Measurements from ENCODE around the gene CILP.

CILP gene

GRCh38 chr15:65254356-65254755, 43.1 kb upstream of the CILP start:
- H3K4me3 ChIP-seq (replicated peaks; ENCODE audit: low read depth, low read length), result no peak overlapping the region
- no peak for DNase-seq (ENCODE audit: low read depth)
- TF ChIP-seq CTCF (IDR thresholded peaks at IDR 0.05; ENCODE audit: low read length, missing control alignments), result no peak

DNA sequence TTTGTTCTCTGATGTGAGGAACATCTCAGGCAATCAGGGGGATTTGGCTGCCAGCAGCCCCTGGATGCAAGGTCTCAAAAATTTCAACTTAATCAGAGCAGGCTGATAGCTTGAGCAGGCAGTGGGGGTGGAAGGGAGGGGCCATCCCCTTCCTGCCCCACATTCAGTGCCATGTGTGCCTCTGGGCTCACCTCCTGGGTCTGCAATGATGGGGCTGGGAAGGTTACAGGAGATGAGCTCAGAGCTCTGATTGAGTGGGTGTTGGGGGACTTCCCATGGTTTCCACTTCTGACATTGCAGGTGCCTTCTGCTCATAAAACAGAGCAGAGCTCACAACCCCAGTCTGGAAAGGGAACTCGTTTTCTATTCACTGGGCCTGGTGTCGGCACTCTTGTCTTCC, 38.4 kb upstream of the CILP start:
- no peak for DNase-seq (ENCODE audit: low read depth)
- no peak overlapping the region for H3K4me3 ChIP-seq (replicated peaks; ENCODE audit: low read depth, low read length)
- no peak for TF ChIP-seq CTCF (IDR thresholded peaks at IDR 0.05; ENCODE audit: low read length, missing control alignments)

DNA sequence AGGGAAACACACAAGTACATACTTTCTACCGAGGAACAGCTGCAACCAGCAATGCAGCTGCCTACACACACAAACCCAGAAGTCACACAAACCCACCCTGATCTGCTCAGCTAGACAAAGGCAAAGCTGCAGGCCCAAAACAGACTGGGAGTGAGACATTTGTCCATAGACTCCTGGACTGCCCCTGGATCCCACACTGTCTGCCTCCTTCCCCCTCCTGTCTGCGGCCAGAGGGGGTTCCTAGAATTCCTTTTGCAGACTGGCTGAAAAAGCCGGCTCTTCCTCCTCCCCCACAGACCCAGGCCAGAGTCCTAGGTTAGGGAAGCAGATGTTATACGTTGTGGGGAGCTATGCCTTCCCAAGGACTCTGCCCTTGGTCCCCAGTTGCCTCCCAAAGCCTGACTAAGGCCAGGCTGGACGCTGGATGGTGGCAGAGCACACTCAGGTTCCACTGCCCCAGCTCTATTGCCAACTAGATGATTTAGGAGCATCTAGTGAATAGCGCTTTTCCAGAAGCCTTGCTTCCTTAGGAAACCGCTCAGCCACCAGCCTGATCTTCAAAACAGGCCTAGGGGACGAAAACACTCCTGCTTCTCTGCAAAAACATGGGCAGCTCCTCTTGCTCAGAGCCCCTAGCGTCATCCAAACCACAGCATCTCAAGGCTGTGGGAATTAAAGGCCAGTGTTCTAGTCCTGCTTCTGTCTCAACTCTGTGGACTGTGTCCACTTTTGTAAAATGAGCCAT, 37.4 kb upstream of the CILP start:
- no peak for DNase-seq (ENCODE audit: low read depth)

GRCh38 chr15:65246939-65247338, 35.7 kb upstream of the CILP start:
- no peak for DNase-seq (ENCODE audit: low read depth)
- no peak for TF ChIP-seq CTCF (IDR thresholded peaks at IDR 0.05; ENCODE audit: low read length, missing control alignments)
- H3K4me3 ChIP-seq (replicated peaks; ENCODE audit: low read depth, low read length), result no peak overlapping the region

More for the DNA sequence above, 37.4 kb upstream of the CILP start:
- TF ChIP-seq CTCF (IDR thresholded peaks at IDR 0.05; ENCODE audit: low read length, missing control alignments), result no peak
- H3K4me3 ChIP-seq (replicated peaks; ENCODE audit: low read depth, low read length), result no peak overlapping the region

GRCh38 chr15:65246026-65246714, 34.9 kb upstream of the CILP start:
- DNase-seq (ENCODE audit: low read depth), result no peak
- no peak for TF ChIP-seq CTCF (IDR thresholded peaks at IDR 0.05; ENCODE audit: low read length, missing control alignments)
- no peak overlapping the region for H3K4me3 ChIP-seq (replicated peaks; ENCODE audit: low read depth, low read length)

DNA sequence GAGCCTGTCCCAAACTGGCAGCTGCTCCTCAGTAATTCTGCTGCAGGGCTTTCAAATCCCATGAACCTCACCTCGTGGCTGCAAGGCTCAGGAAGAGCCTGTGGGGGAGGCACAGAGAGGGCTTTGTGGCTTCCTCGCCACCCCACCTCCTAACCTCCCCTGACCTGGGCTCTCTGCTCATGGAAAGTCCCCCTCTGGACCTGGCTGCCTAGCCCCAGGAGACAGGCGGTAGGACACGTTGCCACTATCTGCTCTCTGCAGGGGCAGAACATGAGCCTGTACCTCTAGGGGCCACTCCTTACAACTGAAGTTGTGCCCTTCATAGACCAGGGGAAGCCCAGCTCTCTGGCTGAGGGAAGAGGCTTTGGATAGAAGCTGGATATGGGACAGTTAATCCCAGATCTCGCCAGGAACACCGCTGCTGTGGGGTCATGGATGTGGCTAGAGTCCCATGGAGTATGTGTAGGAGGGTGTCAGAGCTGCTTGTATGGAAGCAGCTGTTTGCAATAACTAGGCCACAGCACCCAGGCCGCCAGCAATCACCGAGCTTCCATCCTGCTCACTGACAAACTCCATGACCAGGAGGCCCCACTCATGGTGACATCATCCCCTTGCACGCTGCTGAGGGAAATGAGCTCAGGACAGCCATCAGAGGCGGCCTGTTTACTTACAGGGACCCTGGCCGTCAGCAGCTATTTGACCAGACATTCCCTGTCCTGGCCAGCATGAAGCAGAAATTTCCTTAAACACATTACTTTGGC, 34.0 kb upstream of the CILP start:
- DNase-seq (ENCODE audit: low read depth), result peak; percentile 78
- H3K4me3 ChIP-seq (replicated peaks; ENCODE audit: low read depth, low read length), result no peak overlapping the region
- TF ChIP-seq CTCF (IDR thresholded peaks at IDR 0.05; ENCODE audit: low read length, missing control alignments), result no peak

All from fibroblast of pulmonary artery (primary cell).